HG03442 (cell line): Measurements from ENCODE around the gene CDH4.

ENCODE experiments used
- ATAC-seq: cut with Tn5 transposase; IDR thresholded peaks from one replicate; pipeline ENCODE4 v1.9.1; 2021; ENCODE audit warnings: mild to moderate bottlenecking, moderate library complexity; ENCODE audit not compliant: unreplicated experiment

CDH4 gene

GRCh38 chr20:61508301-61509096 lies 256.4 kb downstream of the CDH4 start:
- no peak for ATAC-seq

GRCh38 chr20:61510778-61511330 lies 258.8 kb downstream of the CDH4 start:
- ATAC-seq = no peak

- no peak for ATAC-seq
Observed at GRCh38 chr20:61512475-61512874, 260.4 kb downstream of the CDH4 start.

GRCh38 chr20:61513124-61514017 lies 261.3 kb downstream of the CDH4 start:
- ATAC-seq = no peak

GRCh38 chr20:61514018-61514365 lies 261.9 kb downstream of the CDH4 start:
- no peak for ATAC-seq

GRCh38 chr20:61514396-61514795 lies 262.3 kb downstream of the CDH4 start:
- no peak for ATAC-seq

- no peak for ATAC-seq
Observed at GRCh38 chr20:61514805-61515505, 262.9 kb downstream of the CDH4 start.

- no peak for ATAC-seq
Observed at GRCh38 chr20:61515922-61516321, 263.9 kb downstream of the CDH4 start.

GRCh38 chr20:61516346-61517208 lies 264.5 kb downstream of the CDH4 start:
- ATAC-seq = no peak

- ATAC-seq = no peak
Observed at GRCh38 chr20:61517419-61517818, 265.4 kb downstream of the CDH4 start.

- no peak for ATAC-seq
Observed at GRCh38 chr20:61518424-61518951, 266.4 kb downstream of the CDH4 start.

- no peak for ATAC-seq
Observed at GRCh38 chr20:61519488-61519887, 267.4 kb downstream of the CDH4 start.

- ATAC-seq = no peak
Observed at GRCh38 chr20:61520076-61520892, 268.2 kb downstream of the CDH4 start.

- no peak for ATAC-seq
Observed at GRCh38 chr20:61520893-61521460, 268.9 kb downstream of the CDH4 start.

- no peak for ATAC-seq
Observed at GRCh38 chr20:61521687-61522420, 269.8 kb downstream of the CDH4 start.

- no peak for ATAC-seq
Observed at GRCh38 chr20:61522498-61523090, 270.5 kb downstream of the CDH4 start.

GRCh38 chr20:61523145-61523544 lies 271.1 kb downstream of the CDH4 start:
- ATAC-seq = no peak
